IMR-90 (cell line): Measurements from ENCODE around the gene DTX1. TPM values are rescaled to one million over a fixed set of nuclear protein-coding genes. Genes with fewer than 3 reads are reported as not detected.

ENCODE experiments used
- ATAC-seq: fragments of 200-7000 bp; cut with Tn5 transposase; 2 replicates; pipeline ENCODE4 v1.9.1; 2020; ENCODE audit warnings: low read depth, mild to moderate bottlenecking, moderate library complexity
- BruUV-seq: library from RNA; stranded (reverse); fragments of 400-500 nt; replicated peaks from 2 replicates; lab custom pipeline; 2021; lab: Mats Ljungman, UMichigan
- CTCF ChIA-PET: fragments of 300-600 bp; formaldehyde crosslinking; extraction: SDS; loops from one replicate; lab custom pipeline; 2021; ENCODE audit warnings: antibody characterized with exemption; lab: Yijun Ruan, JAX
- POLR2A ChIA-PET: fragments of 300-600 bp; sonication (Branson Sonifier 250); formaldehyde crosslinking; loops from one replicate; lab custom pipeline; 2022; ENCODE audit warnings: antibody characterized with exemption; ENCODE audit not compliant: unreplicated experiment; lab: Charles Lee
- DNase-seq: peaks from one replicate; pipeline ENCODE4 v3.0.0; 2013
- H2AFZ ChIP-seq: replicated peaks from 2 replicates; pipeline ENCODE3; 2013; ENCODE audit warnings: low read length, mild to moderate bottlenecking; ENCODE audit not compliant: poor library complexity
- H2AK5ac ChIP-seq: 2 replicates; pipeline ENCODE4 v1.6.1; 2013; ENCODE audit warnings: low read depth, low read length, inconsistent platforms
- H2AK9ac ChIP-seq: replicated peaks from 2 replicates; pipeline ENCODE3; 2013; ENCODE audit warnings: mild to moderate bottlenecking, low read depth, low read length, moderate library complexity; ENCODE audit not compliant: poor library complexity
- H2BK120ac ChIP-seq: 2 replicates; pipeline ENCODE4 v1.6.1; 2013; ENCODE audit warnings: low read depth, low read length, inconsistent platforms
- H2BK15ac ChIP-seq: 3 replicates; pipeline ENCODE4 v1.6.1; 2013; ENCODE audit warnings: low read depth, low read length, inconsistent platforms
- H2BK20ac ChIP-seq: 2 replicates; pipeline ENCODE4 v1.6.1; 2013; ENCODE audit warnings: low read depth, mild to moderate bottlenecking, inconsistent platforms, low read length, moderate library complexity
- H2BK5ac ChIP-seq: 2 replicates; pipeline ENCODE4 v1.6.1; 2013; ENCODE audit warnings: mild to moderate bottlenecking, low read depth, low read length, inconsistent platforms; ENCODE audit not compliant: poor library complexity, severe bottlenecking
- H3K14ac ChIP-seq: replicated peaks from 2 replicates; pipeline ENCODE4 v1.6.1; 2013; ENCODE audit warnings: low read depth, low read length, inconsistent platforms
- H3K18ac ChIP-seq: 2 replicates; pipeline ENCODE4 v1.6.1; 2013; ENCODE audit warnings: low read depth, low read length, control low read depth
- H3K23ac ChIP-seq: 2 replicates; pipeline ENCODE4 v1.6.1; 2013; ENCODE audit warnings: low read depth, low read length, inconsistent platforms
- H3K27ac ChIP-seq: 2 replicates; pipeline ENCODE4 v1.5.1; 2013; ENCODE audit warnings: mild to moderate bottlenecking, control low read depth, low read length; ENCODE audit not compliant: insufficient read depth
- H3K27me3 ChIP-seq: 2 replicates; pipeline ENCODE4 v1.6.1; 2013; ENCODE audit warnings: low read length; ENCODE audit not compliant: control insufficient read depth, insufficient read depth
- H3K36me3 ChIP-seq: 2 replicates; pipeline ENCODE4 v1.6.1; 2013; ENCODE audit warnings: low read length, mixed read lengths; ENCODE audit not compliant: control insufficient read depth, insufficient read depth
- H3K4ac ChIP-seq: 2 replicates; pipeline ENCODE4 v1.6.1; 2013; ENCODE audit warnings: low read depth, low read length, inconsistent platforms
- H3K4me1 ChIP-seq: 2 replicates; pipeline ENCODE4 v1.6.1; 2013; ENCODE audit warnings: low read length, mixed read lengths; ENCODE audit not compliant: control insufficient read depth, insufficient read depth
- H3K4me2 ChIP-seq: 2 replicates; pipeline ENCODE4 v1.6.1; 2013; ENCODE audit warnings: low read depth, mild to moderate bottlenecking, control low read depth, low read length, moderate library complexity
- H3K4me3 ChIP-seq: 2 replicates; pipeline ENCODE4 v1.5.1; 2013; ENCODE audit warnings: low read depth, mild to moderate bottlenecking, control low read depth, low read length, moderate library complexity; ENCODE audit not compliant: insufficient read depth
- H3K56ac ChIP-seq: 2 replicates; pipeline ENCODE4 v1.6.1; 2013; ENCODE audit warnings: low read length, inconsistent platforms; ENCODE audit not compliant: insufficient read depth; ENCODE audit errors: extremely low read depth
- H3K79me1 ChIP-seq, 2 experiments: 2 replicates each; pipeline ENCODE4 v1.6.1; 2013; ENCODE audit warnings: low read length in 2 of 2, inconsistent platforms in 1 of 2, low read depth in 1 of 2
- H3K9ac ChIP-seq: 2 replicates; pipeline ENCODE4 v1.6.1; 2013; ENCODE audit warnings: low read depth, low read length, control low read depth
- H3K9me1 ChIP-seq: 2 replicates; pipeline ENCODE4 v1.6.1; 2013; ENCODE audit warnings: low read length, inconsistent platforms; ENCODE audit not compliant: insufficient read depth
- H3K9me3 ChIP-seq: 2 replicates; pipeline ENCODE4 v1.6.1; 2013; ENCODE audit warnings: low read length; ENCODE audit not compliant: control insufficient read depth, insufficient read depth
- H4K20me1 ChIP-seq: 2 replicates; pipeline ENCODE4 v1.6.1; 2013; ENCODE audit warnings: low read length, inconsistent platforms; ENCODE audit not compliant: insufficient read depth
- H4K5ac ChIP-seq: 2 replicates; pipeline ENCODE4 v1.6.1; 2013; ENCODE audit warnings: mild to moderate bottlenecking, low read depth, low read length, control low read depth
- H4K8ac ChIP-seq, 2 experiments: 2 replicates each; pipeline ENCODE4 v1.6.1; 2013; ENCODE audit warnings: low read depth in 2 of 2, low read length in 2 of 2, control low read depth in 1 of 2, inconsistent platforms in 1 of 2
- H4K91ac ChIP-seq: 2 replicates; pipeline ENCODE4 v1.6.1; 2013; ENCODE audit warnings: low read depth, low read length, inconsistent platforms; ENCODE audit not compliant: insufficient read depth
- WGBS, 2 experiments: methylation state at CpG; one replicate each; pipeline versions ENCODE4 v1.1.5 to v1.1.7; 2013; ENCODE audit warnings: missing lambda C conversion rate in 2 of 2; ENCODE audit not compliant: insufficient read length in 1 of 2; ENCODE audit errors: extremely low coverage in 2 of 2; 5-methylcytosine and 5-hydroxymethylcytosine counted together
- dilution Hi-C: fragments of 300-500 bp; cut with HindIII; formaldehyde crosslinking; loops from one replicate; pipeline ENCODE4 v1.14.3; 2018; ENCODE audit warnings: low sequenced_read_pairs; ENCODE audit not compliant: unreplicated experiment
- in situ Hi-C: fragments of 300-500 bp; cut with MboI; formaldehyde crosslinking; loops from 3 replicates; pipeline ENCODE4 v1.14.3; 2019; ENCODE audit warnings: low sequenced_read_pairs, inconsistent platforms, mixed read lengths
- intact Hi-C: fragments of 100-400 bp; cut with micrococcal nuclease; formaldehyde crosslinking; loops from 2 replicates; pipeline ENCODE4 v1.10.0; 2022
- polyA plus RNA-seq, 3 experiments: library from polyadenylated mRNA; depleted of rRNA; stranded (reverse); fragments of >200 nt; gene quantifications; 2 replicates each; pipeline ENCODE4 v1.2.3, GENCODE V29; 2012; ENCODE audit warnings: low replicate concordance in 1 of 3
- total RNA-seq: library from RNA; depleted of rRNA; stranded (reverse); fragments of >200 nt; gene quantifications from 2 replicates; pipeline ENCODE4 v1.2.3, GENCODE V29; 2012
- TF ChIP-seq, protein P1 (sequence below): fragments of 150-350 bp; IDR thresholded peaks from 2 replicates; pipeline ENCODE4 v1.6.1; 2017; ENCODE audit warnings: mild to moderate bottlenecking, antibody characterized with exemption, low read length, low read depth
- TF ChIP-seq, protein P2 (sequence below): fragments of 150-350 bp; IDR thresholded peaks from 2 replicates; pipeline ENCODE4 v1.6.1; 2016; ENCODE audit warnings: low read depth, mild to moderate bottlenecking, low read length, moderate library complexity, borderline replicate concordance

DTX1 gene
- total and polyA plus RNA-seq, 2 of the 4 experiments (the other 2 are of a cell fraction) = not detected

- no peak overlapping the region for H3K56ac ChIP-seq
- H3K36me3 ChIP-seq = no peaks in the 10 kb centered on the region
- H3K4ac ChIP-seq = no peak overlapping the region
- intact Hi-C loops (no loop called here), in situ Hi-C loops (no loop called here), dilution Hi-C loops (no loop called here)
- H4K5ac ChIP-seq = no peak overlapping the region
- POLR2A ChIA-PET = no interaction called here
- CTCF ChIA-PET = no interaction called here
- H3K9me3 ChIP-seq = no peaks in the 10 kb centered on the region
- no TSS peak for BruUV-seq
- H3K79me1 ChIP-seq = no peaks in the 10 kb centered on the region
- H3K18ac ChIP-seq = no peak overlapping the region
- no peak for DNase-seq
- no peak overlapping the region for H2BK20ac ChIP-seq
- H3K27ac ChIP-seq = no peak overlapping the region
- no peak overlapping the region for H3K14ac ChIP-seq
- no peak overlapping the region for H3K23ac ChIP-seq
- H4K91ac ChIP-seq = no peak overlapping the region
- H2BK5ac ChIP-seq = no peak overlapping the region
- no peak overlapping the region for H3K4me3 ChIP-seq
- H2BK120ac ChIP-seq = no peak overlapping the region
- H2AK9ac ChIP-seq = no peak overlapping the region
- WGBS, 2 experiments = 71% methylated on average over 1 of the region's 3 CpGs; no CpG with 5 or more reads in 1 of the 2 experiments
- H2AK5ac ChIP-seq = no peak overlapping the region
- H3K9ac ChIP-seq = no peak overlapping the region
- ATAC-seq = no peak
- H2BK15ac ChIP-seq = no peak overlapping the region
- H4K8ac ChIP-seq = no peak overlapping the region
- TF ChIP-seq, protein P1, sequence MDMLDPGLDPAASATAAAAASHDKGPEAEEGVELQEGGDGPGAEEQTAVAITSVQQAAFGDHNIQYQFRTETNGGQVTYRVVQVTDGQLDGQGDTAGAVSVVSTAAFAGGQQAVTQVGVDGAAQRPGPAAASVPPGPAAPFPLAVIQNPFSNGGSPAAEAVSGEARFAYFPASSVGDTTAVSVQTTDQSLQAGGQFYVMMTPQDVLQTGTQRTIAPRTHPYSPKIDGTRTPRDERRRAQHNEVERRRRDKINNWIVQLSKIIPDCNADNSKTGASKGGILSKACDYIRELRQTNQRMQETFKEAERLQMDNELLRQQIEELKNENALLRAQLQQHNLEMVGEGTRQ = peak; percentile 48; the same call in 1 of the 2 replicates
- TF ChIP-seq, protein P2, sequence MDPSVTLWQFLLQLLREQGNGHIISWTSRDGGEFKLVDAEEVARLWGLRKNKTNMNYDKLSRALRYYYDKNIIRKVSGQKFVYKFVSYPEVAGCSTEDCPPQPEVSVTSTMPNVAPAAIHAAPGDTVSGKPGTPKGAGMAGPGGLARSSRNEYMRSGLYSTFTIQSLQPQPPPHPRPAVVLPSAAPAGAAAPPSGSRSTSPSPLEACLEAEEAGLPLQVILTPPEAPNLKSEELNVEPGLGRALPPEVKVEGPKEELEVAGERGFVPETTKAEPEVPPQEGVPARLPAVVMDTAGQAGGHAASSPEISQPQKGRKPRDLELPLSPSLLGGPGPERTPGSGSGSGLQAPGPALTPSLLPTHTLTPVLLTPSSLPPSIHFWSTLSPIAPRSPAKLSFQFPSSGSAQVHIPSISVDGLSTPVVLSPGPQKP = no peak
- no peak overlapping the region for H2AFZ ChIP-seq
- H3K4me2 ChIP-seq = no peak overlapping the region
- no peaks in the 10 kb centered on the region for H4K20me1 ChIP-seq
- H3K4me1 ChIP-seq = no peaks in the 10 kb centered on the region
- H3K9me1 ChIP-seq = no peaks in the 10 kb centered on the region
- H3K27me3 ChIP-seq = no peaks in the 10 kb centered on the region; the same call in 1 of the 2 replicates
Observed at GRCh38 chr12:113120670-113121370, 64.3 kb downstream of the DTX1 start.
